Frontal cortex (tissue), 4 donors: ENCODE results near the gene TEX52. TPM values are rescaled to one million over a fixed set of nuclear protein-coding genes. Genes with fewer than 3 reads are reported as not detected.
"Not testable (repeated sequence)": the region's sequence is repeated elsewhere in the genome, so short reads cannot be mapped to it uniquely, and the experiment has no call there.

ENCODE experiments used
- DNase-seq, 2 donors: peaks; one replicate each; pipeline ENCODE4 v3.0.0; 2012; ENCODE audit warnings: low spot score in 2 of 2
- FAIRE-seq: peaks from 2 replicates; lab custom pipeline; 2012; peaks lifted over from hg19 to GRCh38; lab: Jason Lieb, UNC
- total RNA-seq: library from RNA; depleted of rRNA; stranded (reverse); fragments of >200 nt; gene quantifications from one replicate; pipeline ENCODE4 v1.2.3, GENCODE V29; 2014
- donor health status: control.
- donor health status: control.
- donor health status: control.

TEX52 gene
- total RNA-seq, 1 donor from 2014 or later = not detected

DNA sequence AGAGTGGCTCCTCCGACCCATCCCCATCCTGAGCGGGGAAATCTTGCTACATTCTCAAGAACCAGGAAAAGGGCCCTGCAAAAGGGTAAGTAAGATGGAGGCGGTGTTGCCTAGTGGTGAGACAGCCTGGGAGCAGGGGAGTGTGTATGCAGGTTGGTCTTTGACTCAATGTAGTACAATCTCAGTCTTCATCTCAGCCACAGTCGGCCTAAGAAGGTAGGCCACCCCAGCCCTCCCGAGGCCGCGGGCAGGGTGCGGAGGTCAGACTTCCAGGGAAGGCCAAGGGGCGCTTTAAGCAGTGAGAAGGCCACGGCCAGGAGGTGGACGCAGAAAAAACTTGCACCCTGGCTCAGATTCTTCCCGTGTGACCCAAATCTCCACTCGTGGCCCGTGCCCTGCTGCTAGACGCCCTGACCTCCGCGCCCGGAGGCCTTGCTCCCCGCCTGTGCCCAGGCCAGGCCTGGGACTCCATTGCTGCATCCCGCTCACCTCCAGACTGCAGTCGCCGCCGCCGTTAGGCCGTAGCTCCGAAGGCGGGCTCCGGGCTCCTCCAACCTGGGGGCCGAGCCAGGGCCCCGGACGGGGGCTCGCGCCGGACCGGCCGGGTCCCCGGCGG is 19.7 kb upstream of the TEX52 start:
- FAIRE-seq = no peak
- no peak for DNase-seq

DNA sequence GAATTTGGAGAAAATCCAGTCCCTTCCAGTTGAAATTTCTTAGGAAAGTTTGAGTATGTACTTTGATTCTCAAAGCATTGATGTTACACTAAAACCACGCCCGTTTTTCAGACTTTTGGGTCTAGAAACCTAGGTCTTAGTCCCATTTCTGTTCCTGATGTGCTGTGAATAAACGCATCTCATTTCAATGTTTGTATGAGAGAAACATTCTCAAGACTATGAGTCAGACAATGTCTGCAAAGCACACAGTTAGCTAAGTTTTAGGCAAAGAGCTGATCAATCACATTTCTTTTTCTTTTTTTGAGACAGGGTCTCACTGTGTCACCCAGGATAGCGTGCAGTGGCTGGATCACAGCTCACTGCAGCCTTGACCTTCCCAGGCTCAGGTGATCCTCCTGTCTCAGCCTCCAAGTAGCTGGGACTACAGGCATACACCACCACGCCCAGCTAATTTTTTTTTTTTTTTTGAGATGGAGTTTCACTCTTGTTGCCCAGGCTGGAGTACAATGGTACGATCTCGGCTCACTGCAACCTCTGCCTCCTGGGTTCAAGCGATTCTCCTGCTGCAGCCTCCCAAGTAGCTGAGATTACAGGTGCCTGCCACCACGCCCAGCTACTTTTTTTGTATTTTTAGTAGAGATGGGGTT is 12.3 kb upstream of the TEX52 start:
- FAIRE-seq, DNase-seq: not testable (repeated sequence)

DNA sequence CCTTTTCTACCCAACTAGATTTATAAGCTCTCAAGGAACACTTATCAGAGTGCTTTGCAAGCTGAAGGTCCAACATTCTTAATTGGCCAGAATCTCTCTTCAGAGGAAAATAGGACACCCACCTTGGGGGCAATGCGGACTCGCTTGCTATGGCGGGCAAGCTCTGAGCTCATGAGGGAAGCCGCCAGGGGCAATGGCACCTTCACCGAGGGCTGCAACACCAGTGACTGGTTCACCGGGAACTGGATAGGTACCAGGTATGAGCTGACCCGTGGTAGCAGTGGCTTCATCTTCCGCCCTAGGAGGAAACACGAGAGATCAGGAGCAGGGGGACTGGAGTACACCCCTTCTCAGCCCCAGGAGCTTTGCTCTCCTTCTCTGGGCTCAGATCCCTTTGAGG is 7.4 kb upstream of the TEX52 start:
- DNase-seq = no peak
- no peak for FAIRE-seq

DNA sequence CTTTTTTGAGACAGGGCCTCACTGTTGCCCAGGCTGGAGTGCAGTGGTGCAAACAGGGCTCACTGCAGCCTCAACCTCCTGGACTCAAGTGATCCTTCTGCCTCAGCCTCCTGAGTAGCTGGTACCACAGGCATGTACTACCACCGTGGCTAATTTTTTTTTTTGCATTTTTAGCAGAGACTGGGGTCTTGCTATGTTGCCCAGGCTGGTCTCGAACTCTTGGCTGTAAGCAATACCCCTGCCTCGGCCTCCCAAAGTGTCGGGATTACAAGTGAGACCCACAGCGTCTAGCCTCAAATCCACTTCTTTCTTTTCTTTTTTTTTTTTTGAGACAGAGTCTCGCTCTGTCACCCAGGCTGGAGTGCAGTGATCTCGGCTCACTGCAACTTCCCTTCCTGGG is 6.6 kb upstream of the TEX52 start:
- DNase-seq, FAIRE-seq: not testable (repeated sequence)

DNA sequence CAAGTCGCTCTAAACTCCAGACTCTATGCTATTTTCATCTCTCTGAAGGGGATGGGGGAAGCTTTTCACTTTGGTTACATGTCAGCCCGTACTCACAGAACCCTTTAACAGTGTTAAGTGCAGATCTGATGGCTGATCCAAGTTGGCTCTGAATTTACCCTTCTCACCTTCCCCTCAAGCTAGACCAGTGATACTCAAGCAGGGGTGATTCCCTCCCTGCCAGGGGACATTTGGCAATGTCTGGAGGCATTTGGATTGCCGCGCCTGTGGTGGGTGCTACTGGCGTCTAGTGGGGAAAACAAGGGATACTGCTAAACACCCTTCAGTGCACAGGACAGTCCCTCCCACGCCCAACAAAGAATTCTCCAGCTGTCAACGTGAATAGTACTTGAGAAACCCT is 6.0 kb upstream of the TEX52 start:
- no peak for FAIRE-seq
- DNase-seq = no peak

DNA sequence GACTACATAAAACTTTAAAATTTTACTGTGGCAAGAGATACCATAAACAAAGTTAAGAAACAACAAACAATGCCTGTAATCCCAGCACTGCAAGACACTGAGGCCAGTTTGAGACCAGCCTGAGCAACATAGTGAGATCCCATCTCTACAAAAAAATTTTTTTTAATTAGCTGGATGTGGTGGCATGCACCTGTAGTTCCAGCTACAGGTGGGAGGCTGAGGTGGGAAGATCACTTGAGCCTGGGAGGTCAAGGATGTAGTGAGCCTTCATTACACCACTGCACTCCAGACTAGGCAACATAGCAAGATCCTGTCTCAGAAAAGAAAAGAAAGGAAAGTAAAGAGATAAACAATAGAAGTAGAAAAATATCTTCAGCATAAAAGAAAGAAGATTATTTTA is 3.3 kb upstream of the TEX52 start:
- FAIRE-seq (no peak), DNase-seq (no peak)

DNA sequence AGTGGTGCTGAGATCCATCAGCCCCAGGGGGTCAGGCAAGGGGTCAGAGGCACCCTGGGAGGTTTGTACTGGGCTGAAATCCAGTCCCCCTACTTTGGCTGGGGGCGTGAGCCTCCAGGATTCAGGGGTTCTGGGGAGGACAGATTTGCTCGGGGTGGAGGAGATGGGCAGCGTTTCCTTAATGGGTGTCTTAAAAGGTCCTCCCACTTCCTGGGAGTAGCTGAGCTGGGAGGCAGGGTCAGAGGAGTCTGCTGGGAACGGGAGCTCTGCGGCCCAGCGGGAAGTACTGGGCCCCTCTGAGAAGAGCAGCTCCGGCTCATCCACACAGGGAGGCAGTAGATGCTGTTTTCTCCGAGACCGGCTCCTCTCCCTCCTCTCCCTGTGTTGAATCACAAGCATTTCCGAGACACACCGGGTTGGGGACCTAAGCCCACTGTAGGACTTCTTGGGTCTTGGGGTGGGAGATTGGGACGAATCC is 2.1 kb upstream of the TEX52 start:
- FAIRE-seq (no peak), DNase-seq (no peak)

DNA sequence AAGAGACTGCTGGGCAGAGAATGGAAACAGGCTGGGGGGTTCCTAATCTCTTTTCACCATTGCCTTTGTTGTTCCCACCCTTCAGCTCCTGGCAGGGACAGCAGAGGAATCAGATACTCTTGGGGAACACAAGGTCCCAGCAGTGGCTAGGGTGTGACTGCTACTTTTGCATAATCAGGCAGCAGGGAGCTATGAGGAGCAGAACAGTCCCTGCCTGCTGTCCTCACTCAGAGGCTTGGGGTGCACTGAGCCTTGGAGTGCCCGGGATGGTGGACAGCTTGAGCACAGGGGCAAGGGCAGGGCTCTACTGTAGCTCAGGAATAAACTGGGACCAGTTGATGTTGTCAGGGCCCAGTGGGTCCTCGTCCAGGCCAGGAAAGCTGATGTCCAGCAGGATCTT is 1.5 kb upstream of the TEX52 start:
- DNase-seq (no peak), FAIRE-seq (no peak)

DNA sequence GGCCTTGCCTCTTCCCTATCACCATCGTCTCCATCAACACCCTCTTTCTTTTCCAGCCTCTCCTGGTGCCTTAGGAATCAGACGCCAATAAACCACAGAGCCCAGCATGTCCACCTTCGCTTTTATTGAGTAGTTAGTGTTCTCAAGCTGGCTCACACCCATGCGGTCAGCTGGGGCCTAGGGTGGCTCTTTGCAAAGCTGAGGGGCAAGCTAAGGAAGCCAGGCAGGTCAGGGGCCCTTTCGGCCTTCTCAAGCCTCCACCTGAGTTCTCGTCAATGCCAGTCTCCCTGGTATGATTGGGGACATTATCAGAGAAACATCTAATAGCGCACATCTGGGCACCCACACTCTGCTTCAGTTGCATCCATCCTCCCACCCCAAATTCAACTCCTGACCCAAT is 737 bp upstream of the TEX52 start:
- DNase-seq = no peak
- FAIRE-seq = no peak

DNA sequence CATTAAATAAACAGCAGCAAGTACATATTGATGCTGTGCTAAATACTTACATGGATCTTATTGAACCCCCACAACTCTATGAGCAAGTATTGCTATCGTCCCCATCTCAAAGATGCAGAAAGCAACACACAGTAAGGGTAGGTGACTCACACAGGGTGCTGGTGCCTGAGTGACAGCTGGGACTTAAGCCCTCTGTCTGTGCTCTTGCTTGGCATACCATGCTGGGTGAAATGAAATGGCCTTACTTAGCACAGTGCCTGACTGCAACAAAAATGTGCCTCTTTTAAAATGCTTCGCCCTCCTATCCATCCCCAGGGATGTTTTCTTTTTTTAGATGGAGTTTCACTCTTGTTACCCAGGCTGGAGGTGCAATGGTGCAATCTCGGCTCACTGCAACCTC is 788 bp downstream of the TEX52 start:
- DNase-seq (no peak), FAIRE-seq (no peak)

DNA sequence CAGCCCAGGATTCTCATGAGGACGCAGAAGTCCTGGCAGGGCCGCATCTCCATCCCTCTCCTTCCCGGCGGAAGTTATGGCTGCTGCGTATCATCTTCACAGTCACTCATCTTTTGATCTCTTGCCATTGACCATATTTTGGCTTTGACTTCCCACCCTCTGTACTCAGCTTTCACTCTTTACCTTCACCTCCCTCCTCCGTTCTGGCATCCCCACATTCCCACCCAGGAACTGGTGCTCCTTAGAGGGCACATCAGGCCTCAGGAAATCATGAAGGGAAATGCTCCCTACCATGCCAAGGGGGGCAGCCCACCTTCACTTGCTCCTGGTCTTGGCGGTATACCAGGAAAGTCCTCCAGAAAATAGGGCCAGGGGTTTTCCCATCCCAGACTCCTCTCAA is 1.3 kb downstream of the TEX52 start:
- FAIRE-seq (no peak), DNase-seq (no peak)

DNA sequence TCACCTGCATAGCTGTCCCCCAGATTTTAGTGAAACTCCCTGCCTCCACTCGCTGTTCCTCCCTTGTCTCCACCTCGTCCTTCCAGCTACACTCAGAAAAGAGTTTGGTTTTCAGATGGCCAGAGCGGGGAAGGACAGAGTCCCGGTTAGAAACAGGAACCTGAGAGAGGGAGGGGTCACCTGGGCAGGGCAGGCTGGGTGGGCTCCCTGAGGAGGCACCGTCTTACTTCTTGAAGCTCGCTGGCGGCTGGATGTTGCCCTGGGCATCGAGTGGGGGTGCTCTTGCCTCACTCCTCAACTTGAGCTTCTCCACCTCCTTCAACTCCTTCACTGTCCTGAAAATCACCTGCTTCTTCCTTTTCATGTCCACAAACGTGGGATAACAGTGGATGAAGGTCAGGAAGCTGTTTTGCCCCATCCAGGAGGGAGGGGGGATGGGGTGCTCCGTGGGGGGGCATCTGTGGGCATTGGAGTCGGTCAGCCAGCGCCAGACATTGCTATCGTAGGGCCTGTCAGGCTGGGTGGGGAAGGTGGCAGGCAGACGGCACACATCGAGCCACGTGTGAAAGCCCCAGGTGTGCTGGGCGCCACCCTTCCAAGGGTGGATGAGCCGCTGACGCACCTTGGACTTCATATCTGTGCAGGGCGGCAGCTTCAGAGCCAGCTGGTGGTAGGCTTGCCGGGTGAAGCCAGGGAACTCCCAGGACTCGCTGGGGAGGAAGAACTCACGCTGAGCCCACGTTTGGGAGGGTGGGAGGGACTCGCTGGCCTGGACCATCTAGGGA is 2.0 kb downstream of the TEX52 start:
- FAIRE-seq (no peak), DNase-seq (no peak)

DNA sequence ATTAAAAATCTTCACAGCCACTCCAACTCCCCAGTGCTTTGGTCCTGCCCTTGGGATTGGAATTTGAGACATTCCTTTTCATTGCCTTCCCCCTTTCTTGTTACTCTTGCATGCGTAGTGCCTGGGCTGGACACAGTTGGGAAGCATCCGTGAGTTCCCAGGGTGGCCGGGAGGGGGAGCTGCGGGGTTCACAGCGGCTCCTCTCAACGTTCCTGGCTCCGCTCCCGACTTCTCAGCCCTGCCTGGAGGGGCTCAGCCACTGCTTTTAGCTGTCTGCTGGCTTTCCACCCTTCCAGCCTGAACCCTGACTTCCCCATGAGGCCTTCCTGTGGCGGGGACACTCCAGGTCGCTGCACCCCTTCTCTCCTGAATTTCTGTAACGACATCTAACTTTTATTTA is 3.2 kb downstream of the TEX52 start:
- DNase-seq = peak; percentile 46 to 89
- FAIRE-seq = no peak

DNA sequence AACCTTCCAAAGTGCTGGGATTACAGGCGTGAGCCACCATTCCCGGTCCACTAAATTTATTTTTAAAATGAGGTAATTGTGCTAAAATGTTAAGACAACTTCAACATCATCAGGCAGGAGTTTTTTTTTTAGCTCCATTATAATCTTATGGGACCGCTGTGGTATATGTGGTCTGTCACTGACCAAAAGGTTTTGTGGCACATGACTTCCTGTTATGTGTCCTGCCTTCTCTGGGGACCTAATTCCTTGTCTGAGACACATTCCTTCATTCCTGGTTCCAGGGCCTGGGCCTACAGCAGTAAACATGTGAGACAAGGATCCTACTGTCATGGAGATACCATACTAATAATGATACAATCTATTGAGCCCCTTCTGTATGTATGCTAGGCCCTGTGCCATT is 4.9 kb downstream of the TEX52 start:
- DNase-seq (no peak), FAIRE-seq (no peak)

DNA sequence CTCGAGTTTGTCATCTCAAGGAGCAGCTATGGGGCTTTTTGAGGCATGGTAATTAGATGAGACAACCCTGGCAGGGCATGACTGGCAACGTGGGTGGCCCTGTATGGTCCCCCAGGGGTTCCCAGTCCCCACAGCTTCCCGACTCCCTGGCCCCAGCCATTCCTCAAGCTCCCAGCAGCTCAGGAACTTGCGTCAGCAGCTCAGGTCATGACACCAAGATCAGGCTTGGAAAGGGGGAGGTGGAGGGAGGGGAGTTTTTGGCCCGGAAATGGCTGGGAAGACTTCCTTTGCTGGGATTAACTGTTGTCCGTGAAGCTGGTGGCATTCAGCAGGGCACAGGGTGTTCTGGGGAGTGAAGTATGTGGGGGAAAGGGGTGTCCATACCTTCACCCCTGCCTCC is 11.6 kb downstream of the TEX52 start:
- FAIRE-seq = no peak
- DNase-seq = no peak

DNA sequence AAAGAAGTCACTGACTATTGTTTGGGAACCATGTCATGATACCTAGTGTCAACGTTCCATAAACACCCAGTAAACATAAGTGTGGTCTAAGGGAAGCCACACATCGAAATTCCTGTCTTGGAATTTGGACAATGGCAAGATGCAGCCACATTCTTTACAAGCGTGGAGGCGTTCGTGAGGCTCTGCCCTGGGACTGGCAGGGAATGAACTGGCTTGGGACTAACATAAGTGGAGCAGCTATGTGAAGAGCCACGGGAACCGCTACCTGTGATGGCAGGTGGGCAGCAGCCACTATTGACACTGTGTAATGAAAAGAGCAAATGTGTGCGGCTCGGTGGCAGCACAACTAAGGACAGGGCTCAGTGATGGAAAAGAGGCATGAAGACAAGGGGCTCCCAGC is 12.1 kb downstream of the TEX52 start:
- no peak for FAIRE-seq
- DNase-seq = no peak

DNA sequence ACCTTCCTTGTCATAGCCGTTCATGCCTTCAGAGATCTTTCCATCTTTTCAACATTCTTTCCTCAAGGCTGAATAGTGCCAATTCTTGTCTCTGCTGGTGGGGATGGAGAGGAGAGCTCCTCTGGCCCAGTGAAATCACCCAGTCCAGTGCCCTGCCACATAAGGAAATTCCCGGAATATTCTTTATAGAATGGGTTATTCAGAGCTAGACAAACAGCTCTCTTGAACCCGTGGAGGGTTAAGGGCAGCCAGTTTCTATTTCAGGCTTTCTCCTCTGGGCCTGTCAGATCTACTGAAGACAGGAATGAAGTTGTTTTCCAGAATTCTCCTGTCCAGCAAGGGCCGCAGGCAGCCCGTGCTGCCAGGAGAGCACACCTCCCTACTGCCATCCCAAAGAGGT is 13.9 kb downstream of the TEX52 start:
- no peak for FAIRE-seq

DNA sequence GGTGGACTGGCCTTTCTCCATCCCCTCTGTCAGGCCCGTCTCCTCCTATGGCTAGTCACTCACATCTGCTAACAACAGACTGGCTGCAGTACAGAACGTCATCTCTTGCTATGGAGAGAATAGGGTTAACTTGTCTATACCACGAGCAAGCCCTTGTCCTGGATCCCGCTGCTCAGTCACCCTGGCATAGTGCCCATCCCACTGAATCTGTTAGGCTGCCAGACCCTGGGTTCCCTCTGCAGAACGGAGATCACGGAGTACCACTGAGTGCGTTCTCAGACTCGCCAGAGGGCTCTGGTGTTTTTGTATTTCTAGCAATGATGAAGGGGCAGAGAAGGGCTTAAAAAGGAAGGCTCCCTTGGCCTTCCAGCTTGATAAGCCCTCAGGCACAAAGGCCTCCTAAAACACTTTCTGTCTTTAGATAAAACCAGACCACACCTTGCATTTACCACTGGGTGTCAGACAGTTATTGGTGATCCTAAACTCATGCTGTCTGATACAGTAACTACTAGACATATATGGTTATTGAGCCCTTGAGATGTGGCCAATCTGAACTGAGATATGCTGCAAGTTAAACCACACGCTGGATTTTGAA is 15.7 kb downstream of the TEX52 start:
- DNase-seq (no peak), FAIRE-seq (no peak)

More for the DNA sequence above, 13.9 kb downstream of the TEX52 start:
- DNase-seq = no peak

DNA sequence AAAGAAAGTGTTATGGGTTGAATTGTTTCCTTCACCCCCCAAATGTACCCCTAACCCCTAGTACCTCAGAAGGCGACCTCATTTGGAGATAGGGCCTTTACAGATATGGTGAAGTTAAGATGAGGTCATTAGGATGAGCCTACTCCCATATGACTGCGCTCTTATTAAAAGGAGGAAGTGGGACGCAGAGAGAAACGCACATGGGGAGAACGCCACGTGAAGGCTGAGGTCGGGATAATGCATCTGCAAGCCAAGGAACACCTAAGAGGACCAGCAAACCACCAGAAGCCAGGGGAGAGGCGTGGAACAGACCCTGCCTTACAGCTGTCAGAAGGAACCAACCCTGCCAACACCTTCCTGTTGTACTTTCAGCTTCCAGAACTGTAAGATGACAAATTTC is 20.3 kb downstream of the TEX52 start:
- no peak for FAIRE-seq

DNA sequence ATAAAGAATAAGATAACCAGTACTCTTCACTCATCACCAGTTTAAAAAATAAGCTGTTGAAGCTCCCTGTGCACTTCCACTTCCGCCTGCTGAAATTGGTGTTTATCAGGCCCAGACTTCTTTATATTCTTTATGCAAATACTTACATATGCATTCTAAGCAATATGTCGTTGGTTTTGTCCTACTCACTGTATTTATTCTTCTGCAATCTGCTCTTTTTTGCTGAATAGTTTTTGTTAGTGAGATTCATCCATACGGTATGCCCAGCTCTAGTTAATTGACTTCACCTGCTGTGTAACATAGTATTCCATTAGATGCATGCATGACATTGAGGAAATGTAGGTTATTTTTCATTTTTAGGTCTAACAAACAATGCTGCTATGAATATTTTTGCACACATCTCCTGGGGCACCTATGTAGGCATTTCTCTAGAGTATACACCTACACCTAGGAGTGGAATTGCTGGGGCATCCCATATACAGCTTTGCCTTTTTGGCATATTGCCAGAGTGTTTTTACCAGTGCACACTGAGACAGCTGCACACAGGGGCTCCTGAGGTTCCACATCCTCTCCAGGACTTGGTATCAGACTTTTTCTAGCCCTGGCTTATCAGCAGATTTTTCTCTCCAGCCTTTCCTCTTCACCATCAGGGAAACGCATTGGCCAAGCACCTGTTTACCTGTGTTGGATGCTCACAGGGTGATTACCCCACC is 21.0 kb downstream of the TEX52 start:
- FAIRE-seq = no peak
- DNase-seq = no peak

More for the DNA sequence above, 20.3 kb downstream of the TEX52 start:
- no peak for DNase-seq
